Stimulated activated CD4-positive, alpha-beta T cell treated with anti-CD3 and anti-CD28 coated beads, Interleukin-1b, Interleukin-23, amount 100 ng/mL, for 1 hour (primary cell): Measurements from ENCODE around the gene PDE6D.
"Not testable (repeated sequence)": the region's sequence is repeated elsewhere in the genome, so short reads cannot be mapped to it uniquely, and the experiment has no call there.

ENCODE experiments used
- DNase-seq, 2 donors: peaks; one replicate each; pipeline ENCODE4 v3.0.0-alpha.2; 2020; ENCODE audit warnings: low read depth in 2 of 2

PDE6D gene

GRCh38 chr2:231769170-231770136 lies 11.6 kb downstream of the PDE6D start:
- no peak for DNase-seq

GRCh38 chr2:231765496-231765929 lies 15.6 kb downstream of the PDE6D start:
- no peak for DNase-seq

- DNase-seq, result no peak
Observed at GRCh38 chr2:231764760-231765159, 16.3 kb downstream of the PDE6D start.

- DNase-seq, result no peak
Observed at GRCh38 chr2:231764124-231764523, 17.0 kb downstream of the PDE6D start.

- no peak for DNase-seq
Observed at GRCh38 chr2:231761735-231762134, 19.3 kb downstream of the PDE6D start.

GRCh38 chr2:231752061-231752460 lies 29.0 kb downstream of the PDE6D start:
- DNase-seq, result no peak

- DNase-seq, result no peak
Observed at GRCh38 chr2:231751042-231751815, 29.9 kb downstream of the PDE6D start.

- not testable (repeated sequence) for DNase-seq
Observed at GRCh38 chr2:231749016-231749415, 32.1 kb downstream of the PDE6D start.

GRCh38 chr2:231748153-231748896 lies 32.8 kb downstream of the PDE6D start:
- DNase-seq, result not testable (repeated sequence)

GRCh38 chr2:231745303-231746038 lies 35.6 kb downstream of the PDE6D start:
- no peak for DNase-seq

- no peak for DNase-seq
Observed at GRCh38 chr2:231743376-231744116, 37.5 kb downstream of the PDE6D start.

- DNase-seq, result no peak
Observed at GRCh38 chr2:231737761-231738160, 43.3 kb downstream of the PDE6D start.

GRCh38 chr2:231732604-231733003 lies 48.5 kb downstream of the PDE6D start:
- DNase-seq, result no peak

GRCh38 chr2:231727621-231728020 lies 53.5 kb downstream of the PDE6D start:
- DNase-seq, result no peak

- no peak for DNase-seq
Observed at GRCh38 chr2:231726276-231726675, 54.8 kb downstream of the PDE6D start.

- no peak for DNase-seq
Observed at GRCh38 chr2:231725476-231725875, 55.6 kb downstream of the PDE6D start.

- DNase-seq, result no peak
Observed at GRCh38 chr2:231722721-231723307, 58.3 kb downstream of the PDE6D start.

- DNase-seq, result no peak
Observed at GRCh38 chr2:231720987-231721966, 59.8 kb downstream of the PDE6D start.
